NT2/D1 (cell line): ENCODE results near the gene BRMS1.
A peak's percentile ranks its signal among the peaks of the same experiment; 100 is the strongest.

Source experiments
- DNase-seq: peaks from one replicate; pipeline ENCODE4 v3.0.0-alpha.2; 2011; ENCODE audit warnings: low read depth, low spot score
- H3K27me3 ChIP-seq: 2 replicates; pipeline ENCODE4 v1.6.0; 2011; ENCODE audit warnings: mild to moderate bottlenecking; ENCODE audit not compliant: insufficient read length, insufficient read depth
- H3K36me3 ChIP-seq: 2 replicates; pipeline ENCODE4 v1.6.1; 2011; ENCODE audit warnings: mild to moderate bottlenecking, low read length, mixed read lengths; ENCODE audit not compliant: insufficient read depth, insufficient read length
- H3K4me1 ChIP-seq: 2 replicates; pipeline ENCODE4 v1.5.1; 2011; ENCODE audit not compliant: insufficient read depth, insufficient read length
- H3K4me3 ChIP-seq: 2 replicates; pipeline ENCODE4 v1.5.1; 2011; ENCODE audit warnings: low read depth; ENCODE audit not compliant: insufficient read length
- H3K9ac ChIP-seq: 2 replicates; pipeline ENCODE4 v1.6.0; 2011; ENCODE audit warnings: low read depth; ENCODE audit not compliant: insufficient read length
- H3K9me3 ChIP-seq: 2 replicates; pipeline ENCODE4 v1.5.1; 2011; ENCODE audit warnings: mild to moderate bottlenecking, low read length; ENCODE audit not compliant: insufficient read depth
- SUZ12 ChIP-seq: IDR thresholded peaks from 2 replicates; pipeline ENCODE4 v1.6.1; 2011; ENCODE audit not compliant: insufficient read length, insufficient read depth; ENCODE audit errors: extremely low read depth
- YY1 ChIP-seq: IDR thresholded peaks from 2 replicates; pipeline ENCODE4 v1.6.1; 2011; ENCODE audit not compliant: insufficient read length, insufficient read depth
- ZNF274 ChIP-seq: IDR thresholded peaks from 2 replicates; pipeline ENCODE4 v1.6.1; 2011; ENCODE audit warnings: mild to moderate bottlenecking, low read depth, low read length

The BRMS1 gene

GRCh38 chr11:66365711-66366619, 21.1 kb upstream of the BRMS1 start:
- Histone ChIP-seq H3K9me3 (no peaks in the 10 kb centered on the region), H3K4me3 (no peak overlapping the region), H3K9ac (no peak overlapping the region), H3K4me1 (peaks cover 25% of the 10 kb centered on the region), H3K27me3 (no peaks in the 10 kb centered on the region), H3K36me3 (peaks cover 80% of the 10 kb centered on the region)
- no peak for TF ChIP-seq SUZ12
- no peak for TF ChIP-seq YY1
- no peak for TF ChIP-seq ZNF274
- no peak for DNase-seq

- Histone ChIP-seq H3K9me3 (no peaks in the 10 kb centered on the region), H3K36me3 (peaks cover 80% of the 10 kb centered on the region), H3K4me1 (peaks cover 25% of the 10 kb centered on the region), H3K9ac (no peak overlapping the region), H3K4me3 (no peak overlapping the region), H3K27me3 (no peaks in the 10 kb centered on the region)
- no peak for TF ChIP-seq ZNF274
- TF ChIP-seq SUZ12: no peak
- TF ChIP-seq YY1: no peak
- DNase-seq: no peak
These were observed 20.3 kb upstream of the BRMS1 start for GRCh38 chr11:66365166-66365565.

DNA sequence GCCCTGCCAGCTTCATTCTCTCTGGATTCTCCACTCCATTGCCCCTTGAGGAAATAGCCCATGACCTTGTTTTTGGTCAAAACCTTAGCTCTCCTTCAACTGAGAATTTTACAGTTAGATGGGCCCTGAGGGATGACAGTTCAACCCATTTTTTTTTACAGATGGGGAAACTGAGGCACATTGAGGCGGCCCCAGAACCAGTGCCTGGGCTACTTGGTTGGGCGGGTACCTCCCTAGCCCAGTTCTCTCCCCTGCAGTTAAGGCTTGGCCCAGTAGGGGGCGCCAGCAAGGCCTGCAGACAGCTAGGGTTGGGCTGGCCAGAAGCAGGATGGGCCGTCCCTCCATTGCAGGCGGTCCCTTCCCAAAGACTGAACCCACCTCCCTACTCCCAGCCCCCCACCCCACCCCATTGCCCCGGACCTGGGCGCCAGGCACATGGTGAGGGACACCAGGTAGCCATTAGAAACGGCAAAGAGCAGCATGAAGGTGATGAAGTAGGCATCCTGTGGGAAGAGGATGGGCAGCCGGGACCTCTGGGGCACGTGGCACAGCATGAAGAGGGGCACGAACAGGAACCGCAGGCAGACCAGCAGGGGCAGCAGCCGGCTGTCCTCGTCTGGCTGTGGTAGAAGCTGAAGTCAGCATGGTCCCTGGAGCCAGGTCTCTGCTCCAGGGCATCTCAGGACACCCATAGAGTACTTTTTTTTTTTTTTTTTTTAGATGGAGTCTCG, 19.1 kb upstream of the BRMS1 start:
- Histone ChIP-seq H3K9me3 (no peaks in the 10 kb centered on the region), H3K4me1 (peaks cover 19% of the 10 kb centered on the region), H3K36me3 (peaks cover 71% of the 10 kb centered on the region), H3K9ac (no peak overlapping the region), H3K27me3 (no peaks in the 10 kb centered on the region), H3K4me3 (no peak overlapping the region)
- peak; percentile 71 for DNase-seq
- TF ChIP-seq YY1: no peak
- no peak for TF ChIP-seq ZNF274
- TF ChIP-seq SUZ12: no peak

GRCh38 chr11:66363187-66363601, 18.3 kb upstream of the BRMS1 start:
- no peak for DNase-seq
- Histone ChIP-seq H3K9me3 (no peaks in the 10 kb centered on the region), H3K4me3 (no peak overlapping the region), H3K9ac (no peak overlapping the region), H3K36me3 (peaks cover 64% of the 10 kb centered on the region), H3K4me1 (peaks cover 13% of the 10 kb centered on the region), H3K27me3 (no peaks in the 10 kb centered on the region)
- TF ChIP-seq SUZ12 (no peak), YY1 (no peak), ZNF274 (no peak)

- Histone ChIP-seq H3K27me3 (no peaks in the 10 kb centered on the region), H3K36me3 (peaks cover 58% of the 10 kb centered on the region), H3K9me3 (no peaks in the 10 kb centered on the region), H3K4me1 (peaks cover 10% of the 10 kb centered on the region), H3K4me3 (no peak overlapping the region), H3K9ac (no peak overlapping the region)
- TF ChIP-seq ZNF274 (no peak), YY1 (no peak), SUZ12 (no peak)
- DNase-seq: no peak
These were observed 17.7 kb upstream of the BRMS1 start for GRCh38 chr11:66362481-66363147.

DNA sequence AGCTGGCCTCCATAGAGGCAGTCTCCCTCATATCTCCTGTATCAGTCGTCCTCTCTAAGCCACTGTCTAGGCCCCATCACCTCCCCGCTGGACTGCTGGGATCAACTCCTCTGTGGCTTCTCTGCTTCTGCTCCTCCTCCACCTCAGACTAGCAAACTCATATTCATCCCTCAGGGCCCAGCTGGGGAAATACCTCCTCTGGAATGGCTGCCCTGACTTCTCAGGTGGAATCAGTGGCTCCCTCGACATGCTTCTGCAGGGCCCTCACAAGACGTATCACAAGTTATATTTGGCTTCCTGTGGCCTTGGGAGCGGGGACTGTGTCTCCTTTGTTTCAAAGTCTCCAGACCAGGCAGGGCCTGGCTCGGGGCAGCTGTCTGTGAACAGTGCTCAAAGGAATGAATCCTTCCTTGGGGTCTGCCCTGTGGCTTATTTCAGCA, 16.6 kb upstream of the BRMS1 start:
- no peak overlapping the region for H3K9ac ChIP-seq
- H3K9me3 ChIP-seq: no peaks in the 10 kb centered on the region
- peaks cover 48% of the 10 kb centered on the region for H3K36me3 ChIP-seq
- no peak overlapping the region for H3K4me3 ChIP-seq
- TF ChIP-seq SUZ12 (no peak), ZNF274 (no peak), YY1 (no peak)
- no peak for DNase-seq
- H3K4me1 ChIP-seq: peaks cover 9% of the 10 kb centered on the region
- H3K27me3 ChIP-seq: no peaks in the 10 kb centered on the region
